ENCODE measurements around the gene CYP27B1. TPM values are rescaled to one million over a fixed set of nuclear protein-coding genes. Genes with fewer than 3 reads are reported as not detected.

Gene CYP27B1, protein sequence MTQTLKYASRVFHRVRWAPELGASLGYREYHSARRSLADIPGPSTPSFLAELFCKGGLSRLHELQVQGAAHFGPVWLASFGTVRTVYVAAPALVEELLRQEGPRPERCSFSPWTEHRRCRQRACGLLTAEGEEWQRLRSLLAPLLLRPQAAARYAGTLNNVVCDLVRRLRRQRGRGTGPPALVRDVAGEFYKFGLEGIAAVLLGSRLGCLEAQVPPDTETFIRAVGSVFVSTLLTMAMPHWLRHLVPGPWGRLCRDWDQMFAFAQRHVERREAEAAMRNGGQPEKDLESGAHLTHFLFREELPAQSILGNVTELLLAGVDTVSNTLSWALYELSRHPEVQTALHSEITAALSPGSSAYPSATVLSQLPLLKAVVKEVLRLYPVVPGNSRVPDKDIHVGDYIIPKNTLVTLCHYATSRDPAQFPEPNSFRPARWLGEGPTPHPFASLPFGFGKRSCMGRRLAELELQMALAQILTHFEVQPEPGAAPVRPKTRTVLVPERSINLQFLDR
- total RNA-seq: under 1 TPM in 3 of 4 donors, not detected in 1; 0.27 to 0.57 (median 0.31) TPM

DNA sequence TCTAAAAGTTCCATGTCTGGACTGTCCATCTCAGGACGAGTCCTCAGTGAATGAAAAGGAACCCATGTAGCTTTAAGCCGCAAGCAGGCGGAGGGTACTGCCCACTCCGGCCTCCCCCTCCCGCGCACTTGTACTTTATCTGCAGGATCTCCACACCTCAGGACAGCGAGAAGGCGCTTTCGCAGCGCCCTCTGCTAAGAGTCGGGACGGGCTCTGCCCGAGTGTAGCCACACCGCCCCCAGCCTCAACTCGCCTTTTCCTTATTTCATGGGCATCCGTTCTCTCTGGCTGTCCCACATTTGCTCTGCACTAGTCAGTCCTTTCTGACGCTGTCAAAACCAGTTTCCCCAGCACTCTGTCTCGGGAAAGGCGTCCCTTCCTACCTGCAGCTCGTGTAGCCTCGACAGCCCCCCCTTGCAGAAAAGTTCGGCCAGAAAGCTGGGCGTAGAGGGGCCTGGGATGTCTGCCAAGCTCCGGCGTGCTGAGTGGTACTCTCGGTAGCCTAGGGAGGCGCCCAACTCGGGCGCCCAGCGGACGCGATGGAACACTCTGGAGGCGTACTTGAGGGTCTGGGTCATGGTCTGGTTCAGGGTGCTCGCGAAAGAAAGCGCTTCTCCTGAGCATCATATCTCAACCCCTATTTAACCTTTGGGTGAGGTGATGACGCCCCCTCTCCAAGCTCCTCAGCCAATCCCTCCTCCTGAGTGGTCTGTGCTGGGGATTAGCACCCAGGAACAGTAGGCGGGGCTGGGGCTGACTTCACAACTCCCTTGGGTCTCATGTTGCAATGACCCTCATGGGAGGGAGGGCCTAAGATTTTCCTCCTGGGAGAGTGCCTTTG, at the start of gene CYP27B1:
Gene CYP27B1, minus strand, starts transcription at position 615 of the 841 bp plus-strand sequence. Its CDS starts 37 bp downstream, at position 578.
- H3K4me1 ChIP-seq: peaks cover 0 to 41% (median 31%) of the 10 kb centered on the region in 3 donors
- H3K36me3 ChIP-seq: peaks cover 0 to 24% of the 10 kb centered on the region in 2 donors
- ATAC-seq: no peak
- H3K4me3 ChIP-seq: peak within 1 kb of the TSS in 1 of 2 donors; percentile 42
- no peaks in the 10 kb centered on the region for H3K9me3 ChIP-seq
- H3K27ac ChIP-seq: no peak within 1 kb of the TSS
- TF ChIP-seq, protein P1, sequence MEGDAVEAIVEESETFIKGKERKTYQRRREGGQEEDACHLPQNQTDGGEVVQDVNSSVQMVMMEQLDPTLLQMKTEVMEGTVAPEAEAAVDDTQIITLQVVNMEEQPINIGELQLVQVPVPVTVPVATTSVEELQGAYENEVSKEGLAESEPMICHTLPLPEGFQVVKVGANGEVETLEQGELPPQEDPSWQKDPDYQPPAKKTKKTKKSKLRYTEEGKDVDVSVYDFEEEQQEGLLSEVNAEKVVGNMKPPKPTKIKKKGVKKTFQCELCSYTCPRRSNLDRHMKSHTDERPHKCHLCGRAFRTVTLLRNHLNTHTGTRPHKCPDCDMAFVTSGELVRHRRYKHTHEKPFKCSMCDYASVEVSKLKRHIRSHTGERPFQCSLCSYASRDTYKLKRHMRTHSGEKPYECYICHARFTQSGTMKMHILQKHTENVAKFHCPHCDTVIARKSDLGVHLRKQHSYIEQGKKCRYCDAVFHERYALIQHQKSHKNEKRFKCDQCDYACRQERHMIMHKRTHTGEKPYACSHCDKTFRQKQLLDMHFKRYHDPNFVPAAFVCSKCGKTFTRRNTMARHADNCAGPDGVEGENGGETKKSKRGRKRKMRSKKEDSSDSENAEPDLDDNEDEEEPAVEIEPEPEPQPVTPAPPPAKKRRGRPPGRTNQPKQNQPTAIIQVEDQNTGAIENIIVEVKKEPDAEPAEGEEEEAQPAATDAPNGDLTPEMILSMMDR (IDR thresholded peaks at IDR 0.05): no peak
- TF ChIP-seq EP300 (IDR thresholded peaks at IDR 0.05) (no peak), POLR2A (IDR thresholded peaks at IDR 0.05) (no peak), POLR2AphosphoS5 (IDR thresholded peaks at IDR 0.05) (no peak)
- peaks cover 55% of the 10 kb centered on the region for H3K27me3 ChIP-seq
- WGBS, 2 donors (ENCODE audit: low coverage in 1 of 2): 0% methylated on average over 19 of the region's 38 CpGs; no CpG with 5 or more reads in 1 of the 2 donors

DNA sequence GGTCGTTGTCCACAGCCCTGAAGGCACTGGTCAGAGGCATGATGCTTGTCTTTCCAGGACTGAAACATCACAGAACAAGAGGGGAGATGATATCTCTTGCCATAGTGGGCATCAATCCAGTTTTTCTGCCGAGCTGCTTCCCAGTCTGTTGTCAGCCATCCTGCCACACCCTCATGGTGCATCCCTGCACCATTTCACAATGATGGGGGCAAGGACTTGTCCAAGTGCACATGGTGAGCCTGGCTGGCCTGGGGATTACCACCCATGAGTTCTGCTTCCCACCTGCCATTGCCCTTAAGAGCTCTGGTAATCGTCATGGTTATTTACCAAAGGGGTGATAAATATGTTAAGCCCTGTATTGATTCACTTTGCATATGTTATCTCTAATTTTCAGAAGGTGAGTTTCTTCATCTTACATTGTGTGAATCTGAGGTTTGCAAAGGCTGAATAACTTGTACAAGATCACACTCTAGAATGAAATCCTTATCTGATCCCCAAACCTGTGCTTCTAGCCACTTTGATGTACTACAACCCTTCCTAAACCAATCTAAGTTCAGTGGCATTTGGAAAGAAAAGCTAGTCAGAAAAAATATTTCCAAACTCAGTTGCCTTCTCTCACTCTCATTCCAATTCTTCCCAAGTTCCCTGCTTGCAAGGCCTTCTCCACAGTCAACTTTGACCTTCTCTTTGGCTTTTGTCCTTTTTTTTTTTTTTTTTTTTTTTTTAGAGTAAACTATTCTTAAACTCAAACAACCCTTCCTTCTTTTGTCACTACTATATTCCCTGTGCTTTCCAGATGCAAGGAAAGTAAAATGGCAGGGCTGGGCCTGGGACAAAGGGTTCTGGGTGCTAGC, 49.4 kb upstream of the CYP27B1 start:
- H3K27me3 ChIP-seq: no peaks in the 10 kb centered on the region
- TF ChIP-seq POLR2A (IDR thresholded peaks at IDR 0.05) (no peak), POLR2AphosphoS5 (IDR thresholded peaks at IDR 0.05) (peak; percentile 37)
- peaks cover 0 to 49% of the 10 kb centered on the region in 2 donors for H3K36me3 ChIP-seq
- peaks cover 0 to 73% (median 29%) of the 10 kb centered on the region in 3 donors for H3K4me1 ChIP-seq
- no peak overlapping the region for H3K4me3 ChIP-seq
- peak overlapping the region in 3 of 4 donors; percentile 58 to 65 (median 64) for H3K27ac ChIP-seq
- WGBS, 2 donors (ENCODE audit: low coverage in 1 of 2): 50 to 54% methylated on average over 2 of the region's 3 CpGs
- no peak for ATAC-seq
- no peaks in the 10 kb centered on the region for H3K9me3 ChIP-seq

DNA sequence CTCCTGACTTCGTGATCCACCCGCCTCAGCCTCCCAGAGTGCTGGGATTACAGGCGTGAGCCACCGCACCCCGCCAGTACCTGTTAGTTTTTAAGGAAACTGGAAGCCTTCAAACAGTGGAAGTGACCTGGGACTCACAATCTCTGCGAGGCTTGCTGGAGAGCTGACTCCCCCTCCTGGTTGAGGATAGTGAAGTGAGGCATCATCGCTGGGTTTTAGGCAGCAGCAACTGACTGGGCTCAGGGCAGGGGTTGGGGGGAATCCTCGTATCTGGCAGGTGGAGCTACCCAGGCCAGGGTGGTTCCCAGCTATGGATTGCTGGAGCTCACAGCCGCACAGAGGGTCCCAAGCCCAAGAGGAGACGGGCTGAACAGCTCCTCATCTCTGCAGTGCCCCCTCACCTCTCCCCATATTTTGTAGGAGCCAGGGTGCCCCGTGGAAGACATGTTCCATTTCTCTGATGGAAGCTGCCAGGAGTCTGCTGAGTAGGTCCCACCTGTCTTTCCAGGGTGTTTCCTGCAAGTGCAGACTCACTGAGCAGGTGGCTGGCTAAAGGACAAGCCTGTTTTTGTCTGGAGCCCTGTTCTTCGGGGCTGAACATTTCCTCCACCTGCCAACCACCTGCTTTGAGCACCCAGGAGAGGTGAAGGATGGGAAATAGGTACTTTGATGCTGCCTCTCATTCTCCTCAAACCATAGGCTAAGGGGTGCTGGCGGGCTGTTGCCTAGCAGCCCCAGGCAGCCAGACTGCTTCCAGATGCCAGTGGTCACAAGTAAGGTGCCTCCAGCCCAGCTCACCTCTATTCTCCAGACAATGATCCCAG, 48.5 kb upstream of the CYP27B1 start:
- 80% methylated on average over 1 of the region's 13 CpGs; no CpG with 5 or more reads in 1 of the 2 donors for WGBS, 2 donors (ENCODE audit: low coverage in 1 of 2)
- Histone ChIP-seq H3K36me3 (peaks cover 0 to 49% of the 10 kb centered on the region in 2 donors), H3K4me1 (peaks cover 0 to 70% (median 31%) of the 10 kb centered on the region in 3 donors), H3K27me3 (no peaks in the 10 kb centered on the region), H3K9me3 (no peaks in the 10 kb centered on the region), H3K4me3 (no peak overlapping the region), H3K27ac (peak overlapping the region in 2 of 4 donors; percentile 17 to 65)
- ATAC-seq: no peak
- no peak for TF ChIP-seq POLR2AphosphoS5 (IDR thresholded peaks at IDR 0.05)
- TF ChIP-seq, protein P1 (IDR thresholded peaks at IDR 0.05): no peak
- TF ChIP-seq EP300 (IDR thresholded peaks at IDR 0.05): no peak
- TF ChIP-seq POLR2A (IDR thresholded peaks at IDR 0.05): no peak

DNA sequence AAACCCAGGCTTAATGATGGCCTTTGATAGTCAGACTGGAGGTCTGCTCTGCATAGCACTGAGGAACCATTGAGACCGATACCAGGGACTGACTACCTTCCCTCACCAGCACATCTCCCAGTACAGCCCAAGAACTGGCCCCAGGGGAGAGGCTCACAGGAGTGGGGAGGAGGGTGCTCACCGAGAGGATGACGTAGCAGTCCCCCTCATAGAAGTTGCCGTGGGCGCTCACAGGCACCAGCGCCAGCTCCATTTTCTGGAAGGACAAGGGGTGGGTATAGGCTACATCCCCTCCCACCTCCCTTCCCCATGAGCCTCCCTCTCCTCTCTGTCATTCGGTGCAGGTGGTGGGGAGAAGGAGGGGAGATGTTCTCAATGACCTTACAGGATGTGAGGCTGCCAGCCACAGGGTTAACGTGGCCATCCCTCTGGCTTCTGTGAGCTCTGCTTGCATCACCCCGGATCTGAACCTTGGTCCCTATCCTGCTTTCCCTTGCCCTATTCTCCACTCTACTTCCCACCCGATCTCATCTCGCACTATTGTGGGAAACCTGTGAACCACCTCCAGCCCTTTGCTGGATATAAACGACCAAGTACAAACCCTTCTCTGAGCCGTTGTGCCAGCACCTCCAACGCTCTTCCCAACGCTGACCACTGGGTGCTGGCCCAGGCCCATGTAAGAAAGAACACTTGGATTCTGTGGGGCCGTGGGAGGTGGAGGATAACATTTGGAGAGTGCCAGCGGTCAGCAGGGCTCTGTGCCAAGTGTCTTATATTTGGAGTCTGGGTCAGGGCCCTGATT, 47.3 kb upstream of the CYP27B1 start:
- ATAC-seq: no peak

More for the DNA sequence above, 47.3 kb upstream of the CYP27B1 start:
- Histone ChIP-seq H3K27ac (no peak overlapping the region), H3K9me3 (no peaks in the 10 kb centered on the region), H3K36me3 (peaks cover 0 to 49% of the 10 kb centered on the region in 2 donors), H3K27me3 (no peaks in the 10 kb centered on the region), H3K4me3 (no peak overlapping the region), H3K4me1 (peaks cover 0 to 59% (median 32%) of the 10 kb centered on the region in 3 donors)
- whole genome bisulfite sequencing, 2 donors (ENCODE audit: low coverage in 1 of 2): 41% methylated on average over 7 to 9 of the region's 17 CpGs
- TF ChIP-seq POLR2A (IDR thresholded peaks at IDR 0.05) (no peak), POLR2AphosphoS5 (IDR thresholded peaks at IDR 0.05) (no peak), EP300 (IDR thresholded peaks at IDR 0.05) (no peak)
- TF ChIP-seq, protein P1 (IDR thresholded peaks at IDR 0.05): no peak

Data from gastroesophageal sphincter (tissue), 4 donors.